ENCODE data around the gene SPARCL1. TPM values are rescaled to one million over a fixed set of nuclear protein-coding genes. Genes with fewer than 3 reads are reported as not detected.

SPARCL1 gene
- total and polyA plus RNA-seq, 4 donors = 1.9 to 25.8 (median 13.3) TPM

DNA sequence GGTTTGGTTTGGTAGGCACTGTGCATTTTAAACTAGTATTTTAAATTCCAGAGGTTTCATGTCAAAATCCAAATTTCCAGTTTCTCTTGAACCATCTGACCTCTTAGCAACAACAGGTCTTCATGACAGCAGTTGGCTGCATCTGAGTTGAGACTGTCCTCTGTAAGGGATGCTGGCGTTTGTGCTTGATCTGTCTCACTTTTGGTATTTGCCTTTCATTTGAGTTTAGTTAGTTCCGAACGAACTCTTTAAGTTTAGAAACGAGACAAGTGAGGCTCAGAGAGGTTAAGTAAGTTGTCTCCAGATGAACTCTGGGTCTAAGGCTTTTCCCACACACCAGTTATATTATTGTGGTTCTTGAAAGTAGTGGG is 29.1 kb downstream of the SPARCL1 start:
- no peaks in the 10 kb centered on the region for H3K36me3 ChIP-seq (ENCODE audit: control insufficient read depth in 4 of 4, insufficient read depth in 3 of 4, low read depth in 1 of 4, low read length in 3 of 4)
- H3K9ac ChIP-seq (ENCODE audit: low read depth in 1 of 2, low read length in 2 of 2) = no peak overlapping the region
- H3K4me3 ChIP-seq (ENCODE audit: low read depth in 1 of 3, low read length in 3 of 3) = no peak overlapping the region
- H3K9me3 ChIP-seq (ENCODE audit: control insufficient read depth in 4 of 4, low read length in 3 of 4) = no peaks in the 10 kb centered on the region
- no peak overlapping the region for H3K27ac ChIP-seq (ENCODE audit: low read depth in 1 of 2, low read length in 2 of 2)
- TF ChIP-seq YY1 (IDR thresholded peaks at IDR 0.05) = no peak
- TF ChIP-seq RAD21 (IDR thresholded peaks at IDR 0.05) = no peak
- TF ChIP-seq FOXA1 (IDR thresholded peaks at IDR 0.05) = no peak
- TF ChIP-seq, protein P1, sequence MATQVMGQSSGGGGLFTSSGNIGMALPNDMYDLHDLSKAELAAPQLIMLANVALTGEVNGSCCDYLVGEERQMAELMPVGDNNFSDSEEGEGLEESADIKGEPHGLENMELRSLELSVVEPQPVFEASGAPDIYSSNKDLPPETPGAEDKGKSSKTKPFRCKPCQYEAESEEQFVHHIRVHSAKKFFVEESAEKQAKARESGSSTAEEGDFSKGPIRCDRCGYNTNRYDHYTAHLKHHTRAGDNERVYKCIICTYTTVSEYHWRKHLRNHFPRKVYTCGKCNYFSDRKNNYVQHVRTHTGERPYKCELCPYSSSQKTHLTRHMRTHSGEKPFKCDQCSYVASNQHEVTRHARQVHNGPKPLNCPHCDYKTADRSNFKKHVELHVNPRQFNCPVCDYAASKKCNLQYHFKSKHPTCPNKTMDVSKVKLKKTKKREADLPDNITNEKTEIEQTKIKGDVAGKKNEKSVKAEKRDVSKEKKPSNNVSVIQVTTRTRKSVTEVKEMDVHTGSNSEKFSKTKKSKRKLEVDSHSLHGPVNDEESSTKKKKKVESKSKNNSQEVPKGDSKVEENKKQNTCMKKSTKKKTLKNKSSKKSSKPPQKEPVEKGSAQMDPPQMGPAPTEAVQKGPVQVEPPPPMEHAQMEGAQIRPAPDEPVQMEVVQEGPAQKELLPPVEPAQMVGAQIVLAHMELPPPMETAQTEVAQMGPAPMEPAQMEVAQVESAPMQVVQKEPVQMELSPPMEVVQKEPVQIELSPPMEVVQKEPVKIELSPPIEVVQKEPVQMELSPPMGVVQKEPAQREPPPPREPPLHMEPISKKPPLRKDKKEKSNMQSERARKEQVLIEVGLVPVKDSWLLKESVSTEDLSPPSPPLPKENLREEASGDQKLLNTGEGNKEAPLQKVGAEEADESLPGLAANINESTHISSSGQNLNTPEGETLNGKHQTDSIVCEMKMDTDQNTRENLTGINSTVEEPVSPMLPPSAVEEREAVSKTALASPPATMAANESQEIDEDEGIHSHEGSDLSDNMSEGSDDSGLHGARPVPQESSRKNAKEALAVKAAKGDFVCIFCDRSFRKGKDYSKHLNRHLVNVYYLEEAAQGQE (IDR thresholded peaks at IDR 0.05) = no peak
- TF ChIP-seq RXRA (IDR thresholded peaks at IDR 0.05) = no peak
- no peak for TF ChIP-seq HNF4G (IDR thresholded peaks at IDR 0.05)
- no peak for TF ChIP-seq ZBTB33 (IDR thresholded peaks at IDR 0.05)
- no peak for TF ChIP-seq HNF4A (conservative IDR thresholded peaks at IDR 0.05)
- no peak for TF ChIP-seq MAX (IDR thresholded peaks at IDR 0.05)
- TF ChIP-seq TAF1 (conservative IDR thresholded peaks at IDR 0.05) = no peak
- 88% methylated on average over 4 of the region's 4 CpGs for WGBS
- no peaks in the 10 kb centered on the region for H3K27me3 ChIP-seq (ENCODE audit: control insufficient read depth in 4 of 4, insufficient read depth in 4 of 4, low read length in 3 of 4)
- DNase-seq (ENCODE audit: low spot score) = no peak
- peaks cover 0 to 9% (median 5%) of the 10 kb centered on the region in 4 donors for H3K4me1 ChIP-seq (ENCODE audit: control insufficient read depth in 4 of 4, insufficient read depth in 4 of 4, low read length in 3 of 4)

- 93% methylated on average over 7 of the region's 7 CpGs for WGBS
- no peak overlapping the region for H3K27ac ChIP-seq (ENCODE audit: low read depth in 1 of 2, low read length in 2 of 2)
Observed at GRCh38 chr4:87499403-87500091, 29.6 kb downstream of the SPARCL1 start.

More at GRCh38 chr4:87499403-87500091, 29.6 kb downstream of the SPARCL1 start:
- Histone ChIP-seq H3K9ac (ENCODE audit: low read depth in 1 of 2, low read length in 2 of 2) (no peak overlapping the region), H3K27me3 (ENCODE audit: control insufficient read depth in 4 of 4, insufficient read depth in 4 of 4, low read length in 3 of 4) (no peaks in the 10 kb centered on the region), H3K36me3 (ENCODE audit: control insufficient read depth in 4 of 4, insufficient read depth in 3 of 4, low read depth in 1 of 4, low read length in 3 of 4) (no peaks in the 10 kb centered on the region), H3K9me3 (ENCODE audit: control insufficient read depth in 4 of 4, low read length in 3 of 4) (no peaks in the 10 kb centered on the region), H3K4me1 (ENCODE audit: control insufficient read depth in 4 of 4, insufficient read depth in 4 of 4, low read length in 3 of 4) (peaks cover 0 to 9% (median 5%) of the 10 kb centered on the region in 4 donors), H3K4me3 (ENCODE audit: low read depth in 1 of 3, low read length in 3 of 3) (no peak overlapping the region)
- no peak for DNase-seq (ENCODE audit: low spot score)
- TF ChIP-seq EGR1 (IDR thresholded peaks at IDR 0.05; ENCODE audit: low read depth in 2 of 2) (no peak), HNF4A (conservative IDR thresholded peaks at IDR 0.05) (no peak), MAX (IDR thresholded peaks at IDR 0.05) (no peak), TAF1 (conservative IDR thresholded peaks at IDR 0.05) (no peak), JUND (IDR thresholded peaks at IDR 0.05) (no peak), FOXA1 (IDR thresholded peaks at IDR 0.05) (no peak), RXRA (IDR thresholded peaks at IDR 0.05) (no peak), HNF4G (IDR thresholded peaks at IDR 0.05) (no peak), GABPA (IDR thresholded peaks at IDR 0.05 in 1 of 2, conservative IDR thresholded peaks at IDR 0.05 in 1 of 2) (no peak), SP1 (IDR thresholded peaks at IDR 0.05) (no peak), YY1 (IDR thresholded peaks at IDR 0.05) (no peak), ATF3 (IDR thresholded peaks at IDR 0.05) (no peak)
- TF ChIP-seq, protein P1 (IDR thresholded peaks at IDR 0.05) = no peak
- TF ChIP-seq, protein P2, sequence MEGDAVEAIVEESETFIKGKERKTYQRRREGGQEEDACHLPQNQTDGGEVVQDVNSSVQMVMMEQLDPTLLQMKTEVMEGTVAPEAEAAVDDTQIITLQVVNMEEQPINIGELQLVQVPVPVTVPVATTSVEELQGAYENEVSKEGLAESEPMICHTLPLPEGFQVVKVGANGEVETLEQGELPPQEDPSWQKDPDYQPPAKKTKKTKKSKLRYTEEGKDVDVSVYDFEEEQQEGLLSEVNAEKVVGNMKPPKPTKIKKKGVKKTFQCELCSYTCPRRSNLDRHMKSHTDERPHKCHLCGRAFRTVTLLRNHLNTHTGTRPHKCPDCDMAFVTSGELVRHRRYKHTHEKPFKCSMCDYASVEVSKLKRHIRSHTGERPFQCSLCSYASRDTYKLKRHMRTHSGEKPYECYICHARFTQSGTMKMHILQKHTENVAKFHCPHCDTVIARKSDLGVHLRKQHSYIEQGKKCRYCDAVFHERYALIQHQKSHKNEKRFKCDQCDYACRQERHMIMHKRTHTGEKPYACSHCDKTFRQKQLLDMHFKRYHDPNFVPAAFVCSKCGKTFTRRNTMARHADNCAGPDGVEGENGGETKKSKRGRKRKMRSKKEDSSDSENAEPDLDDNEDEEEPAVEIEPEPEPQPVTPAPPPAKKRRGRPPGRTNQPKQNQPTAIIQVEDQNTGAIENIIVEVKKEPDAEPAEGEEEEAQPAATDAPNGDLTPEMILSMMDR (IDR thresholded peaks at IDR 0.05; ENCODE audit: low read depth, low read length, missing input control) = no peak

Measured in liver (tissue), 9 donors.